NCI-H2107 (cell line): ENCODE measurements around the gene PLIN1.

Source experiments
- DNase-seq: peaks from one replicate; lab custom pipeline; 2025; lab: John Stamatoyannopoulos, UW

The PLIN1 gene

DNA sequence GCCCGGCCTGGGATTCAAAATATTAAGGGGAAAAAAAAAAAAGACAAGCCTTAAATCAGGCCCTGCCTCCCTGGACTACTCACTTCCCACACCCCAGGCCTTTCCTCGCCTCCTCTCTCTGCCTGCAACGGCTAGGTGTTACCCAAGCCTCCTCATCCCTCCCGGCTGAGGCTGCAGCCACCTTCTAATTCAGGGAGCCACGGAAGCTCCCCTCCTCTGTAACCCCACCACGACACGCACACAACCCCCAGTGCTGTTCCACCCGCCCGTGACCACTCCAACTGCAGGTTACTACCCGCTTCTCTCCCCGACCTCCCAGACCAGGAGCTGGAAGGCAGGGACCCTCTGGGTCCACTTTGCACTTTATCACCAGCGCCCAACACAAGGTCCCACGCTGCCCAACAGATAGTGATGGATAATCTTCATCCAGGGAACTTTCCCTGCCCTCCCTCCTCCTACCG, 24.8 kb downstream of the PLIN1 start:
- DNase-seq, result no peak

DNA sequence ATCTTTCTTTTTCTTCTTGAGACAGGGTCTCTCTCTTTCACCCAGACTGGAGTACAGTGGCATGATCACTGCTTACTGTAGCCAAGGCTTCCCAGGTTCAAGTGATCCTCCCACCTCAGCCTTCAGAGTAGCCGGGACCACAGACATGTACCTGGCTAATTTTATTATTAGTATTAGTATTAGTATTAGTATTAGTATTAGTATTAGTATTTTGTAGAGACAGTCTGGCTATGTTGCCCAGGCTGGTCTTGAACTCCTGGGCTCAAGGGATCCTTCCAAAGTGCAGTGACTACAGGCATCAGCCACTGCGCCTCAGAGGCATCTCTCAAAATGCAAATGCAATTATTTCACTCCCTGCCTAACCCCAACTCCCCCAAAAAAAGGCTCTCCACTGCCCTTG, 25.6 kb downstream of the PLIN1 start:
- no peak for DNase-seq

DNA sequence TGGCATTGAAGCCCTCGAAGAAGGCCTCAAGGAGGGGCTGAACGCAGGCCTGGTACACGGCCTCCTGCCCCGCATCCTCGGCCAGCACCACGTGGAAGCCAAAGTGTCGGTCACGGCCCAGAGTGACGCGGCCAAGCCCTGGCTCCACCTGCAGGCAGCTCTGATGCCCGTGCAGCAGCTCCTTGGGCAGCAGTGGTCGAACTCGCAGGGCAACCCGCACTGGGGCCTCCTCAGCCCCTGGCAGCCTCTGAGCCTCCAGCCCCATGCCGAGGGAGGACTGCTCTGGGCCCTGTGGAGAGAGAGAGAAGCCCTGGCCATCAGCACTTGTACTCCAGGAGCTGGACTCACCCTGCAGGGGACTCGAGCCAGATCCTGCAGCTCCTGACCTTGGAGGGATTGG, 26.5 kb downstream of the PLIN1 start:
- no peak for DNase-seq

DNA sequence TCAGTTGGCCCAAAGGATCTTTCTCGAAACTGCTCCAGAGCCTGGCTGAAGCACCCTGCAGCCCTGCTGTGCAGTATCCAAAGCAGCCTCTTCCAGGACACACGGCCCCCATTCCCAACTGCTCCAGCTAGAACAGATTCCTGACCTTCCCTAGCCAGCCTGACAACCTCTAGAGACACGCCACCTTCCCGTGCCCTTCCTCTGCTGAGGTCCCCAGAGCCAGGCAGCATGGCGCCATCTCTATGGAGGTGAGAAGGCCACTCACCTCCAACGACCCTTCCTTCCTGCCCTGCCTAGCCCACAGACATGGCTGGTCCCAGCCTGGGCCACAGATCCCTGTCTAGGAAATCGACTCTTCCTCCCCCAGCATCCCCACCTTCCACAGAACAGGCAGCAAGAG, 27.0 kb downstream of the PLIN1 start:
- no peak for DNase-seq

DNA sequence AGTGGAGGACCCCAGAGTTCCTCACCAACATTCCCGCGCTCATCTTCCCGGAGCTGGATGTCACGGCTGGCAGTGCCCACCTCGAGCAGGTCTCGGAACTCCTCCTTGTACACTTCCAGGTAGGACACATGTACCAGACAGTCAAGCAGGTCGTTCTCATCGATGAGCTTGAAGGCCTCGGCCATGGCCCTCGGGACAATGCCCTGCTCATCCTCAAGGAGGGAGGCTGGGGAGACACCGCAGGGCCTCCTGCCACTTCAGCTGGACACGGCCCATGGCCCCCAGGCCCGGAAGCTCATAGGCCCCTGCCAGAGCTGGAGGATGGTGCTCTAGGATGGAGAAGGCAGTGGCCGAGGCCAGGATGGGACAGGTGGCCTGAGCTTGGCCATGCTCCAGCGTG, 29.5 kb downstream of the PLIN1 start:
- no peak for DNase-seq

GRCh38 chr15:89649013-89649625, 30.0 kb downstream of the PLIN1 start:
- no peak for DNase-seq

- DNase-seq, result no peak
Measured at GRCh38 chr15:89648106-89649012, 30.8 kb downstream of the PLIN1 start.

- DNase-seq, result no peak
Measured at GRCh38 chr15:89647191-89647851, 31.8 kb downstream of the PLIN1 start.

DNA sequence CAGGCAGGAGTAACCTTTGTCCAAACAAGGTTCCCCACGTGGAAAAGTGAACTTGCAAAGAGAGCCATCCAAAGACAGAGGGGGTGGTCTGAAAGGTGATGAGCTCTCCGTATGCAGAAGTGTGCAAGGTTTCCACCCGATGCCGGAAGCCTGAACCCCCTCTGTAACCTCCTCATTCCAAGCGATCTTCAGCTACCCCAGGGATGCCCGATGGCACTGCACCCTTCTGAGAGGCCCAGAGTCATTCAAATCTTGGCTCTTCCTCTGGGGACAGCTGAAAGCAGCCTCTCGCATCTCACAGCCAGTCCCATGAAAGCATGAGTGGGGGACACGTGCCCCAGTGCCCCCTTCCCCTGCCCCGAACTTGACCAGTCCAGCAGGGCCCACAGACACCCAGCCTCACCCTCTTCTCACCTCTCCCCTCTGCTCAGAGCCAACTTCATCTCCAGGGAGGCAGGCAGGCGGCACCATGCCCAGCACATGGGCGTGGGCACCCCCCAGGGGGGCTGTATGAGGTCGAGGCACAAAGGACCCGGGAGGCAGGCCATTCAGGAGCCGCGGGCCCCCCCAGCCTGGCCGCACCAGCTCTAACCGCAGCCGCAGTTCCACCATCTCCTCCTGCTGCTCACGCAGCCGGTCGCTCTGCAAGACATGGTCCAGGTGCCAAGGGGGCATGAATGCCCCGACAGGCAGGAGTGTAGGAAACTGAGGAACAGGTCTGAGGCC, 32.6 kb downstream of the PLIN1 start:
- no peak for DNase-seq

DNA sequence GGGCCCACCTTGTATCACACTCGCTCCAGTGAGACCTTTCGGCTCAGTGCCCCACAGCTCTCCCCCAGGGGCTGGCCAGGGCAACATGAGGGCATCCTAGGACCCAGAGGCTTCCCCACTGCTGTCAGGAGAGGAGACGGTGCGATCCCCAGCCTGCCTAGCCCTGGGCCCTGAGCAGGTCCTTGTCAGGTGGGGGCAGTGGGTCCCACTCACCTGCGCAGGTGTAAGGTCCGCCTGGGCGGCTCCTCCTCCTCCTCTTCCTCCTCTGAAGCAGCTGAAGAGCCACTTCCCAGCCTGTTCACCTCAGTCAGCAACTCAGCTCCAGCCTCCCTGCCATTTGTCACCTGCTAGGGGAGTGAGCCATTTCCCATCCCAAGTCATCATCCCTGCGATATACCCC, 33.5 kb downstream of the PLIN1 start:
- DNase-seq, result no peak

DNA sequence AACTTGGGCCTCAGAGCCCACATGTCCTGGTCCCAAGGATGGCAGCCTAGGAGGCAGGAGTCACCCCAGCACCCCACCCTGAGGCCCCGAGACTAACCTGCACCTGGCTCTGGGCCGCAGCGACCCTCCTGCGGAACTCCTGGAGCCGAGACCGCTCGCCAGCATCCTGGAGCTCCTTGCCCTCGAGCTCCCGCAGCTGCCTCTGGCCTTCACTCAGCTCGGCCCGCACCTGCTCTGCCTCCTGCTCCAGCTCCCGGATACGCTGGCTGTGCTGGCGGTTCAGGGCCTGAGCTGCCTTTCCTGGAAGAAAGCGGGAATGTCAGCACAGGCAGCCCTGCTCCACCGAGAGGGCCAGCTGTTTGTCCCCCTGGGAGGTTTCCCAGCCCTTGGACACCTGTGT, 37.1 kb downstream of the PLIN1 start:
- no peak for DNase-seq

GRCh38 chr15:89641053-89641452, 38.1 kb downstream of the PLIN1 start:
- DNase-seq, result no peak

DNA sequence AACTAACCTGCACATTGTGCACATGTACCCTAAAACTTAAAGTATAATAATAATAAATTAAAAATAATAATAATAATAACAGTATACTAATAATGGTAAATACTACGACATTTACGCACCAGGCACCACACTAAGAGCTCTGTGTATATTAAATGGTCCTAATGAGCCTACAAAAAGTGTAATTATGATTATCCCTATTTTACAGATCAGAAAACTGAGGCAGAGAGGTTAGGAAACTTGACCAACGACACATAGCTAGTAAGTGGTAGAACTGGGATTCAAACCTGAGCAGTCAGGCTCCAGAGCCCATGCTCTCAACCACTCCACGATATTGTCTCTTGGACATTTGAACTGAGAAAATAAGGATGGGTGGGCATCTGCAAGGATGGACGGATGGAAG, 38.9 kb downstream of the PLIN1 start:
- DNase-seq, result no peak

DNA sequence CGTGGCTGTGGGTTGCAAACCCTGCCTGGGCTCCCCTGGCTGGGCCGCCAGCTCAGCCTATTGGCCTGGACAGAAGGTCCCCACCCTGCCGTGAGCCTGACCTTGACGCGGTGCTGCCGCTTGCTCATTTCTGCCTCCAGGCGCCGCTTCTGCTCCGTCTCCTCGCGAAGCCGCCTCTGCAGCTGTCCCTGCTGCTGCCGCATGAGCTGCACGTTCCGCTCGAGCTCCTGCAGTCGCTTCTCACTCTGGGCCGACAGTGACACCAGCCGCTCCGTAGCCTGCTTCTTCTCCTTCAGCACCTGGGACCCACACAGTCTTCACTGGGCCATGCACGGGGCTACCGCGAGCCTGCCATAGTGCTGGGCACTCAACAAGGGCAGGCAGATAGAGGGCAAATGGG, 45.6 kb downstream of the PLIN1 start:
- DNase-seq, result no peak

DNA sequence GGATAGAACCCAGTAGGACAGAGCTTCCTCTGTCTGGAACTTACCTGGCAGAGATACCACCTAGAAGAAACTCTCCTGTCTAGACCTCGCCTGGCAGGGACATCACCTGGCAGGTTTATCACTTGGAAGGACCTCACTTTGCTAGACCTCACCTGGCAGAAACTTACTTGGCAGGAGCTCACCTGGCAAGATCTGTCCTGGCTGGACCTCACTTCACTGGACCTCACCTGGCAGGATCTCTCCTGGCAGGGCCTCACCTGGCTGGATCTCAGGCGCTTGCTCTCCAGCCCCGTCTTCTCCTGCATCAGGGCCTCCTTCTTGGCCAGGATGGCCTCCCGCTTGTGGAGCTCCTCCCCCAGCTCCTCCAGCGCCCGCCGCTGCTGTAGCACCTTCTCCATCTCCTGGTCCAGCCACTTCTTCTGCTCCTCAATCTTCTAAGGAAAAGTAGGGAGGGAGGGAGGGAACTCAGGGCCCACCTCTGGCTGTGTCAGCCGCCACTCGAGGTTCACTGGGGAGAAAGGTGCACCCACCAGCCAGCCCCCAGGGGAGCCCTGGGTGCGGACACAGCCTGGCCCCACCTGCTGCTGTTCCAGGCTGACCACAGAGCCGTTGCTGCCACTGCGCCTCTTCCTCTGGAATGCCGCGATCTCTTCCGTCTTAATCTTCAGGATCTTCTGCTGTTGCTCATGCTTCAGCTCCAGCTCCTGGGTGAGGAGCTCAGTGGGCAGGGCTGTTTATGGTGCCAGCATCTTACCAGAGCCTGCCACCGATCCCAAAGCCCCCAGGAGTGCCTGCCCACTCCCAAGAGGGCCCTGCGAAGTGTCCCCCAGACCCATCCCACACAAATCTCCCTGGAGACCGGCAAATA, 46.4 kb downstream of the PLIN1 start:
- no peak for DNase-seq

DNA sequence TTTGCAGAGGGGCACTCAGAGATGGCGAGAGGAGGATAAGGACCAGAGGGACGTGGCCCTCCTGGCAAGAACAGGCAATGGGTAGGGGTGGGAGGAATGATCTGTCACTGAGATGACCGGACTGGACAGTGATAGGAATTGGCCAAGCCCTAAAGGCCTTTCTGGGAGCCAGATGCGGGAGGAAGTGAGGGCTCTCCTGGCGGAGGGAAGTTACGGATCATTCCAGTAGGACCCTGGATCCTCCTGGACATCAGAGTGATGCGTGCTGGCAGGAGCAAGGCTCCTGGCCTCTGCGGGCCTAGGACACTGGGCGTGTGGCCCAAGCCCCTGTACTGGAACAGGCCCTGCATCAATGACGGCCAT, 47.3 kb downstream of the PLIN1 start:
- no peak for DNase-seq

DNA sequence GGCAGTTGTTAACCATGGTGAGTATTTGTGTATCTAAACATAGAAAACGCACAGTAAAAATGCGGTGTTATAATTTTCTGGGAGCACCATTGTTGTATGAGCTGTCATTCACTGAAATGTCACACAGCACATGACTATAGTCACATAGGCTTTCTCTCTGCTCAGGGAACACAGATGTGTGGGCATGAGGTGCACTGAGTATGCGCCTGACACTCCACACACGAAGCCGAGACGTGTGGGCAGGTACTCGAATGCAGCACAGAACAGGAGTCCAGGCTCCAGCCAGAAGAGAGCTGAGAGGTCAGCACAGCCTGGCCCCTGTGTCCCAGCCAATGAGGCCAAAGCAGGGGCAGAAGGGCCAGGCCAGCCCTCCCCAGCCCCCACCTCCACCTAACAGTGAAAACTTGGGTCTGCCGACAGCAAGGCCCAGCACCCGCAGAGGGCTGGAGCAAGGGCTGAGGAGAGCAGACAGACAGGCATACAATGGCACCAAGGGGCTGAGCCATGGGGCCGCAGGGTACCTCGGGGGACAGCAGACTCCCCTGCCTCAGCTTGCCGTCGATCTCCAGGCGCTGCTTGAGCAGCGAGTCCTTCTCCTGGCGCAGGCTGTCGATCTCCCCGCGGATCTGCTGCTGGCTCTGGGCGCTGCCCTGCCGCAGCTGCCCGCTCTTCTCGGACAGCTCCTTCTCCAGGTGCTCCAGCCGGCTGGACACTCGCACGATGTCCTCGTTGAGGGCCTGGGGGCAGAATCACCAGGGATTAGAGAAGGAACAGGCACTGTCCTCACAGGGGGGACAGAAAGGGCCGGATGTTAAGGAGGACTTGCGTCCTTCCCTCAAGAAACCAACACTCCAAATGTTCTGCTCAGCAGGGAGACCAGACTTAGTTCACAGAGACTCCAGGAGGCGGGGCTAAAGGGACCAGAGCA, 47.9 kb downstream of the PLIN1 start:
- no peak for DNase-seq

- DNase-seq, result no peak
Measured at GRCh38 chr15:89630260-89630659, 48.9 kb downstream of the PLIN1 start.

DNA sequence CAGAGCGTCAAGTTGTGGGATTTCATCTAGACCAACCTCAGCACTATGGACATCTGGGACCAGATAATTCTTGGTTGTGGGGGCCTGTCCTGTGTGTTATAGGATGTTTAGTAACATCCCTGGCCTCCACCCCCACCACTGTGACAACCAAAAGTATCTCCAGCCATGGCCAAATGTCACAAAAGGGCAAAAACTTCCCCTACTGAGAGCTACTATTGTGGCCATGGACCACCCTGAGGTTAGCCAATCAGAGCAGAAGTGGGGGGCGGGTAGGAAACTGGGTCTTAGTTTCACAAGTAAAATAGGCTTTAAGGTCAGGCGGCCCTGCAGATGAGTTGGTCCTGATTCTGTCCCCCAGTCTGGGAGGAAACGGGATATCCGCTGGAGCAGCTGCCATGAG, 49.3 kb downstream of the PLIN1 start:
- DNase-seq, result no peak
